GM12873 (cell line): ENCODE results near the gene UNG.

ENCODE experiments used
- CTCF ChIP-seq: IDR thresholded peaks from 2 replicates; pipeline ENCODE4 v1.5.1; 2012; ENCODE audit warnings: low read depth, mild to moderate bottlenecking, moderate library complexity, low read length, control low read depth; ENCODE audit not compliant: insufficient read depth; ENCODE audit errors: missing control alignments

The UNG gene

GRCh38 chr12:109154451-109155438 is 57.3 kb downstream of the UNG start:
- TF ChIP-seq CTCF: no peak

- no peak for TF ChIP-seq CTCF
Observed at GRCh38 chr12:109156036-109156435, 58.6 kb downstream of the UNG start.

- no peak for TF ChIP-seq CTCF
Observed at GRCh38 chr12:109156586-109156985, 59.2 kb downstream of the UNG start.

- no peak for TF ChIP-seq CTCF
Observed at GRCh38 chr12:109157986-109158385, 60.6 kb downstream of the UNG start.

GRCh38 chr12:109160433-109160832 is 63.0 kb downstream of the UNG start:
- TF ChIP-seq CTCF: no peak
